Astrocyte of the cerebellum (primary cell): ENCODE measurements around the gene COMMD4.
"Not testable (repeated sequence)": the region's sequence is repeated elsewhere in the genome, so short reads cannot be mapped to it uniquely, and the experiment has no call there.

Source experiments
- DNase-seq: peaks from one replicate; pipeline ENCODE4 v3.0.0-alpha.2; 2011; ENCODE audit warnings: low read depth
- H3K4me3 ChIP-seq: 2 replicates; pipeline ENCODE4 v1.5.1; 2011; ENCODE audit warnings: mild to moderate bottlenecking, low read depth, low read length, moderate library complexity
- CTCF ChIP-seq: IDR thresholded peaks from 2 replicates; pipeline ENCODE4 v1.5.1; 2012; ENCODE audit warnings: low read length, low read depth, moderate library complexity, mild to moderate bottlenecking; ENCODE audit errors: missing control alignments
- in situ Hi-C: cut with HindIII; loops from 2 replicates; pipeline ENCODE4 v1.10.0; 2017; ENCODE audit warnings: low sequenced_read_pairs

Gene COMMD4

GRCh38 chr15:75307778-75308390 lies 28.0 kb upstream of the COMMD4 start:
- DNase-seq: no peak
- in situ Hi-C loops: no loop called here
- TF ChIP-seq CTCF: peak; percentile 48
- H3K4me3 ChIP-seq: no peak overlapping the region

GRCh38 chr15:75309711-75310110 lies 26.2 kb upstream of the COMMD4 start:
- no peak for DNase-seq
- H3K4me3 ChIP-seq: no peak overlapping the region
- TF ChIP-seq CTCF: no peak
- in situ Hi-C loops: no loop called here

DNA sequence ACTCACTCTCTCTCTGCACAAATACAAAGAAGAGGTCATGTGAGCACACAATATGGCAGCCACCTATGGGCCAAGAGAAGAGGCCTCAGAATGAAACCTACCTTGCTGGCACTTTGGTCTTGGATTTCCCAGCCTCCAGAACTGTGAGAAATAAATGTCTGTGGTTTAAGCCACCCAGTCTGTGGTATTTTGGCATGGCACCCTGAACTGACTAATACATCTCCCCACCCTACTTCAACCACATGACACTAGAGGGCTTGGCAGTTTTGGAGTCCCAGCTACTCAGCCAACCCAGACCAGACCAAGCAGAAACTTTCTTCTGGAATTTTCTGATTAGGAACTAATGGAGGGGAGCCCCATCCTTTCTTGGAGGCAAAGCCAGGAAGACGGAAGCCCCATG lies 23.3 kb upstream of the COMMD4 start:
- DNase-seq, H3K4me3 ChIP-seq, in situ Hi-C loops: not testable (repeated sequence)

DNA sequence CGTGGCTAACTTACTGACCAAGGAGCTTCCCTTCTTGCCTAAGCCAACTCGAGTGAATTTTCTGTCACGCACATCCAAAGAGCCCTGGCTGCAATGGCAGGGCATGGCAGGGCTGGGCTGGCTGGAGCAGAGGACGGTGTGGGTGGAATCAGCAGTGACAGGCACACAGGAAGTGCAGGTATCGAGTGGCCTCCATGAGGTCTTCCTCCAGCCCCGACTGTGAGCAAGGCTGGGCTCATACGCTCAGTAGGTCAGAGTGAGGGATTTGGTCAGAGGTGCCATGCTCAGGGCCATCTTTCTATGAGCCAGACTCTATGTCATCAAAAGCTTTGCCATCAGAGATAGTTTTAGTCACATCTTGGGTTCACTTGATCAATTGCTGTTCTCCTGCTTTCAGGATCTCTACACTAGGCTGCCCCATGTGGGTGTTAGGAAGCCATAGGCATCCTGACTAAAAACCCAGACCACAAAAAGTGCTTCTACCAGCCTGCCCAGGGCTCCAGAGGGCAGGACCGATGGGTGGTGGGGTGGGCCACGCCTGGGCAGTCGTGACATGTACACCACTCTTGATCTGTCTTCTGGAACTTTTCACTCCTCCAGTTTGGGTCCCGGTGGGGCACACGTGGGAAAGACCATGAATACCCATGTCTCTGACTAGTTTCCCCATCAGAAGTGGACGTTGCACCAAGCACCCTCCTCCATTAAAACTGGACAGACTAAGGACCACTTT lies 22.6 kb upstream of the COMMD4 start:
- in situ Hi-C loops: no loop called here
- TF ChIP-seq CTCF: no peak
- DNase-seq: no peak
- H3K4me3 ChIP-seq: no peak overlapping the region

DNA sequence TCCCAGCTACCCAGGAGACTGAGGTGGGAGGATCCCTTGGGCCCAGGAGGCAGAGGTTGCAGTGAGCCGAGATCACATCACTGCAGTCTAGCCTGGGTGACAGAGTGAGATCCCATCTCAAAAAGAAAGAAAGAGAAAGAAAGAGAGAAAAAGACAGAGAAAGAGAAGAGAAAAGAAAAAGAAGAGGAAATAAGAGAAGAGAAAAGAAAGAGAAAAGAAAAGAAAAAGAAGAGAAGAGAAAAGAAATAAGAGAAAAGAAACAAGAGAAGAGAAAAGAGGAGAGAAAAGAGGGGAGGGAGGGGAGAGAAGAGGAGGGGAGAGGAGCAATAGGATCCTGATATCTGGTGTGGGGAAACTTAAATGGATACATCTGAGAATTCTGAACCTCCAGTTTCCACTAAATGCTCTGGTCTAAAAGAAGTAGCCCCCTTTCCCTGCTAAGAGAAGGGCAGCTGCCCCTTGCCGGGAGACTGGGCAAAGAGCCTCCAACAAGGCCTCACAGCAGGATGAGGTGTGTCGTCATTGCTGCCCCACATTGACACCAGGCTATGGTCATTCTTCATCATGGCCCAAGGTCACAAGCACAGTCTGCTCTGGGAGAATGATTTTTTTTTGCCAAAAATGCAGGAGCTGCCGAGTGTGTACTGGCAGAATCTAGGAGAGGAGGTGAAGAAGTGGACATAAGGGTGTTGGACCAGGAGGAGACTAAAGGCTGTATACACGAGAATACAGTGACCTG lies 21.1 kb upstream of the COMMD4 start:
- no peak for DNase-seq
- in situ Hi-C loops: no loop called here
- TF ChIP-seq CTCF: no peak
- H3K4me3 ChIP-seq: no peak overlapping the region

DNA sequence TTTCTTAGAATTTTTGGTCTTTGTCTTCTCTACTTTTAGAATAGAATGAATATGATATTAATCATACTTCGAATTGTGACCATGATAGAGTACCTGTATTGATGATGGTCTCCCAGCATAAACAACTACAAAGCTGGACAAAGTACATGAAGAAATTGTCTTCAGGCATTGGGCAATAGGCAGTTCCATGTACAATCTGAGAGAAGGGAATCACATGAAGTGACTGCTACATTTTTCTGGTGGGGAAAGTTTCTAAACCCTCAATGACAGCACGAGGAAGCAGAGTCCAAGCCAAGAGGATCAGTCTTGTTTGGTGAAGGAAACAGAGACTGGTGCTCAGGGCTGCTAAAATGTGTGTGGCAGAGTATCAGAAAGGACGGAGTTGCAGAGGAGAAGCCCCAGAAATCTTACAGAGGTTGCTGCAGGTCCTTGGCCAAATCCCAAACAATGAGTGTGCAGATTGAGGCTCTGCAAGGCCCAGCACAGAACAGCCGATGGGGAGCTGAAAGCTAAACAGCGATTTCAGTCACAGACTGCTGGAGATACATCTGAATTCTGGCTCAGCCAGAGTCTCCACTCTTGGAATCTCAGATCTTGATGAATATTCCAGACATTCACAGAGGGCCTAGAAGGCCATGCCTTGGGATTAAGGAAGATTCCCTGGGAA lies 16.5 kb upstream of the COMMD4 start:
- in situ Hi-C loops, H3K4me3 ChIP-seq, DNase-seq: not testable (repeated sequence)

DNA sequence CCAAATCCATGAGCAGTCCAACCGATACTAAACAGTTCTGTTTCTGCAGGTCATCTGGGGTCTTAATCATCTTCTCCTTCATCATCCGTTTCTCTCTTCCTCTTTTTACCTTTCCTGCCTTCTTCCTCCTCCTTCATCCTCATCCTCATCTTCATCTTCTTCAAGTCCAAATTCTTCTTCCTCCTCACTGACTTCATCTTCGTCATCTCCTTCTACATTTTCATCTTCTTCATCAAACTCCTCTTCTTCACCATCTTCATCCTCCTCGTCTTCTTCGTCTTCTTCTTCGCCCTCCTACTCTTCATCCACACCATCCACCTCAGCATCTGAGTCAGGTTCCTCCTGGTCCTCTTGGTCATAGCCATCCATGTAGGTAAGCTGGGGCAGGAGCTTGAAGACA lies 14.2 kb upstream of the COMMD4 start:
- H3K4me3 ChIP-seq: no peak overlapping the region
- no peak for TF ChIP-seq CTCF
- in situ Hi-C loops: no loop called here
- no peak for DNase-seq
